Fibroblast of pulmonary artery (primary cell): ENCODE results near the gene SENP8.
A peak's percentile ranks its signal among the peaks of the same experiment; 100 is the strongest.

Experiments
- DNase-seq: peaks from one replicate; pipeline ENCODE4 v3.0.0-alpha.2; 2010; ENCODE audit warnings: low read depth
- H3K4me3 ChIP-seq: replicated peaks from 2 replicates; pipeline ENCODE4 v1.5.1; 2011; ENCODE audit warnings: low read depth, mild to moderate bottlenecking, control low read depth, low read length, moderate library complexity
- TF ChIP-seq, protein P1 (sequence below): IDR thresholded peaks from 2 replicates; pipeline ENCODE4 v1.5.1; 2011; ENCODE audit warnings: mild to moderate bottlenecking, control low read depth, low read length, inconsistent platforms; ENCODE audit errors: missing control alignments

SENP8 gene

DNA sequence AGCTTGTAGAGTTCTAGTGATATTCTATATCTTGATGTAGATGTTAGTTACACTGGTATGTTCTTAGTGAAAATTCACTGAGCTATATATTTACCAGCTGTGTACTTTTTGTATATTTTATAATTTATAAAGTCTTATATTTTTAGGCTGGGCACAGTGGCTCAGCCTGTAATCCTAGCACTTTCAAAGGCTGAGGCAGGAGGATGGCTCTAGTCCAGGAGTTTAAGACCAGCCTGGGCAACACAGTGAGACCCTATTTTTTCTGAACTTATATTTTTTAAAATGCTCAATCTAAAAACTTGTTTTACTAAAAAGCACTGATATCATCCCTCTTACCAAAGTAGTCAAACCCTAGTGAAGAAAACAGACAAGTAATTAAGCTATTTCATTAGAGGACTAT lies 5.4 kb upstream of the SENP8 start:
- no peak for DNase-seq
- no peak overlapping the region for H3K4me3 ChIP-seq
- TF ChIP-seq, protein P1, sequence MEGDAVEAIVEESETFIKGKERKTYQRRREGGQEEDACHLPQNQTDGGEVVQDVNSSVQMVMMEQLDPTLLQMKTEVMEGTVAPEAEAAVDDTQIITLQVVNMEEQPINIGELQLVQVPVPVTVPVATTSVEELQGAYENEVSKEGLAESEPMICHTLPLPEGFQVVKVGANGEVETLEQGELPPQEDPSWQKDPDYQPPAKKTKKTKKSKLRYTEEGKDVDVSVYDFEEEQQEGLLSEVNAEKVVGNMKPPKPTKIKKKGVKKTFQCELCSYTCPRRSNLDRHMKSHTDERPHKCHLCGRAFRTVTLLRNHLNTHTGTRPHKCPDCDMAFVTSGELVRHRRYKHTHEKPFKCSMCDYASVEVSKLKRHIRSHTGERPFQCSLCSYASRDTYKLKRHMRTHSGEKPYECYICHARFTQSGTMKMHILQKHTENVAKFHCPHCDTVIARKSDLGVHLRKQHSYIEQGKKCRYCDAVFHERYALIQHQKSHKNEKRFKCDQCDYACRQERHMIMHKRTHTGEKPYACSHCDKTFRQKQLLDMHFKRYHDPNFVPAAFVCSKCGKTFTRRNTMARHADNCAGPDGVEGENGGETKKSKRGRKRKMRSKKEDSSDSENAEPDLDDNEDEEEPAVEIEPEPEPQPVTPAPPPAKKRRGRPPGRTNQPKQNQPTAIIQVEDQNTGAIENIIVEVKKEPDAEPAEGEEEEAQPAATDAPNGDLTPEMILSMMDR = no peak

DNA sequence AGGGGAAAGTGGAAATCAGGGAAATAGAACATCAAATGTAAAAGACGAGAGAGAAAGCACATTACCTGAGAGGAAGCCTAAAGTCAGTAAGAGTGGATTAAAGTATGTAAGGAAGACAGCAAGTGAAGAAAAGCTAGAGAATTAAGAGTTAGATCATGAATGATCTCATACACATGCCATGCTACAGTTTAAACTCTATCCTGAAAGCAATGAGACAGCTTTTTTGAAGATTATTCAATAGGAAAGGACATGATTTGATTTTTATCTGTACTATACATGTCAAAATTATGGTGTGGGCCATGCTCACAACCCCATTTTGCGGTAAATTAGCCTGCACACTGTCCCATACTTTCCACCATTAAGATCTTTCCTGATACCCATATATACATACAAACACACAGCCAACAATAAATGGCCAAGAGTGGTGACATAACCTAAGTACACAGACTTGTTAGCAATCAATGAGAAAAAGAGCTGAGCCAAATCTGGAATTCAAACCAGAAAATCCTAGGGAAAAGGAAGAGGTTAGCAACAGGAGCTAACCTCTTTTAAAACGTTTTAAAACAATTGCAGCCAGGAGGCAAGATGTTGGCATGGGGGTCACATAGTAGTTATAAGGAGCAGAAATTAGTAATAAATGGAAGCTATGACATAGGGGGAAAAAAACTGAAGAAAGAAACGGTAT lies 4.7 kb upstream of the SENP8 start:
- TF ChIP-seq, protein P1 = no peak
- no peak overlapping the region for H3K4me3 ChIP-seq
- no peak for DNase-seq

DNA sequence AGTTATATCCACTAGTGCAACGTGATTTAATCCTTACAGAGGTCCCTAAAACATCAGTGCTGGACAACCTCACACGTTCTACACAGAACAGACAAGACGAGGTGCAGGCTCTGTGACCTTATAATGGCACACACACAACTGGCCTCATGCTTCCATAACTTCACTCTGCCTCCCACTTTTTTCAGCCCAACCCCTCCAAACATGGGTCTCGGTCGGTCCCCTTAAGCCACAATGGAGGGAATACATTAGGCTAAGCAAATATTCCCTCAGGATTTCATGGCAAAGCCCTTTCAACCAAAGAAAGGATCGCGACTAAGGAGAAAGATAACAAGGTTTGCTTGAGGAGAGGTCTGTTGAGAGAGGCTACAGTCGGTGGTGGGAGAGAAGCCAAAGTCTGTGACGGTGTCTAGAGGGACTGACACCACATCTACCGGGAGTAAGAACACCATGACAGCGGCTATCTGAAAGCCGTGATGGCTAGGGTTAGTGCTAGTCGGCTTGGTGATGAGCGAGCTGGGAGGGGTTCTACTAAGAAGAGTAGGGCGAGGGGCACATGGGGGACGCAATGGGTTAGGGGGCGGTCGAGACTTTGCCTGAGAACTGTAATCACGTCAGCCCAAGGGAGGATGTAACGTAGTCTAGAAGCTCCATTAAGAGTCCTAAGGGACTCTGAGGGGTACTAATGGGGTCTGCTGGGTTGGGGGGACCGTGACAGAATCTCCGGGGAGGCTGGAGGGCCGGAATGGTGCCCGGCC lies 1.3 kb upstream of the SENP8 start:
- DNase-seq = peak; percentile 27
- TF ChIP-seq, protein P1 = no peak

DNA sequence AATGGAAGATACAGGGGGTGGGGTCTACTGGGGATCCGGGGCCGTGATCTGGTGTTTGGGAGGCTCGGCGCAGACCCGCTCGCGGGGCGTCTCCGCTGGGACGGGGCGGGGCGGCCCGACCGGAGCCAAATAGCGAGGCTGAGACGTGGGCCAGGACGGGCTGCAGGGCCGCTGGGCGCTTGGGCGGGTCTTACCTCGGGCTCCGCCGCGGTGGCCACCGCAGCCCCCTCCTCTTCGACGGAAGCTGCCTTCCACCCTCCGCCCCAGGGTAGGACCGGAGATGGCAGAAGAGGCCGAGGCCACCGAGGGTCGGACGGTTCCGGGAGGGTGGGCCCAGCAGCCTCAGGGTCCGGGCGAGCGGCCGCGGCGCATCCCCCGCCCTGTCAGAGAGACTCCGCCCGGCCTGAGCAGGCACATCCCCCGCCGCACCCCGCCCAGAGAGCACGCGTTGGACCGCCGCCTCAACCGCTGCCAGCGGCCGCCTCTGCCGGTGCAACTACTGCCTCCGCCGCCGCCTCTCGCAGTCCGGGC lies 652 bp upstream of the SENP8 start:
- H3K4me3 ChIP-seq = peak overlapping the region; percentile 80
- TF ChIP-seq, protein P1 = no peak

More for the DNA sequence above, 1.3 kb upstream of the SENP8 start:
- H3K4me3 ChIP-seq = peak overlapping the region; percentile 80

DNA sequence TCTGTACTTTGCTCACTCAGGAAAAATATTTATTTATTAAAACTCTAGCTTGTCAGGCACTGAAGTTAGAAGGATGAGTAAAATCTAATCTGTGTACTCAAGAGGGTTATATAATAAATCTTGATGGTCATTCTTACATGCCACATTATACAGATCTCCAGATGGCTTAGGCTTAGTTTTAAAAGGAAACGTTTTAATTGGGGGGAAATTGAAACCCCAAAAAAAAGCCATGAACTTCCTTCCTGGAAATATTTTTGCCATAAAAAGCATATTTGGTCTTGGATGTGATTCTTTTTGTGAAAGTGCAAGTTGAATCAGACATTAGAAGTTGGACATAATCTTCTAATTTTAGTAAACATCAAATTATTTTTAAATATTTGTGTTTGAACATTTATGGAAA lies 6.0 kb downstream of the SENP8 start:
- DNase-seq = no peak
- TF ChIP-seq, protein P1 = no peak
- no peak overlapping the region for H3K4me3 ChIP-seq

More for the DNA sequence above, 652 bp upstream of the SENP8 start:
- peak; percentile 82 for DNase-seq

DNA sequence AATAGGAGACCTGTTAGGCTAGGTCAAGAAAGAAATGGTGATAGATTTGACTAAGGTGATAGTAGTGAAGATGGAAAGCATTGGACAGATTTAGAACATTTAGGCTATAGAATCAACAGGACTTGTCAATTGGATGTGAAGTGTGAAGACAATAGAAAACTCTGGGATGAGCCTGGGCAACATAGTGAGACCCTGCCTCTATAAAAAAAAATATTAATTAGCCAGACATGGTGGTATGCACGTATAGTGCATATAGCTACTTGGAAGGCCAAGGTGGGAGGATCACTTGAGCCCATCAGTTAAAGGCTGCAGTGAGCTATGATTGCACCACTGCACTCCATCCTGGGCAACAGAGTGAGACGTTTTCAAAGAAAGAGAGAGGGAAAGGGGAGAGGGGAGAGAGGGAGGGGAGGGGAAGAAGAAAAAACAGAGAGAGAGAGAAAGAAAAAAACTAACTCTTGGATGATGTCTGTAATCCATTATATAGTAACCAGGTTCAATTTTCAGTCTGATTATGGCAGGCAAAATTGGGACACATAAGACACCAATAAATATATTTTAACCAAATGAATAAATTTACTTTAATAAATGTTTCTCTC lies 9.6 kb downstream of the SENP8 start:
- DNase-seq = no peak
- no peak overlapping the region for H3K4me3 ChIP-seq
- TF ChIP-seq, protein P1 = no peak
